ENCODE measurements around the gene SFT2D1. TPM values are rescaled to one million over a fixed set of nuclear protein-coding genes. Genes with fewer than 3 reads are reported as not detected.

Gene SFT2D1
- total RNA-seq, 1 experiment from 2014 or later, result 40.2 TPM

- Mint-ChIP-seq H3K27me3 (ENCODE audit: low read depth) (no peaks in the 10 kb centered on the region), H3K4me1 (peaks cover 5 to 7% of the 10 kb centered on the region in 2 experiments), H3K27ac (no peak overlapping the region), H3K36me3 (ENCODE audit: insufficient read depth in 1 of 3, low read depth in 3 of 3) (no peaks in the 10 kb centered on the region), H3K9me3 (no peaks in the 10 kb centered on the region), H3K4me3 (peak overlapping the region; percentile 73 to 82)
- DNase-seq, result no peak
- no peak overlapping the region for H3K4ac ChIP-seq (ENCODE audit: low read depth, low read length)
- H3K79me2 ChIP-seq (ENCODE audit: insufficient read depth, low read length), result no peaks in the 10 kb centered on the region
- no peak overlapping the region for H2BK5ac ChIP-seq (ENCODE audit: insufficient read length, low read length)
- no peak overlapping the region for H4K5ac ChIP-seq (ENCODE audit: insufficient read length, low read depth, low read length)
- no peaks in the 10 kb centered on the region for H3K4me1 ChIP-seq (ENCODE audit: insufficient read depth, low read length)
- no peaks in the 10 kb centered on the region for H4K20me1 ChIP-seq (ENCODE audit: control insufficient read depth, insufficient read depth, insufficient read length)
- no peak overlapping the region for H2BK120ac ChIP-seq (ENCODE audit: low read depth, low read length, poor library complexity, severe bottlenecking)
- H2AFZ ChIP-seq (ENCODE audit: low read length), result no peak overlapping the region
- H2BK15ac ChIP-seq (ENCODE audit: low read depth, low read length), result no peak overlapping the region
- H3K18ac ChIP-seq (ENCODE audit: insufficient read length, low read depth, low read length), result no peak overlapping the region
- 100% methylated on average over 1 of the region's 6 CpGs for WGBS (ENCODE audit: extremely low coverage, insufficient read length, low lambda C conversion rate)
- H2AK5ac ChIP-seq (ENCODE audit: insufficient read length, low read length), result no peak overlapping the region
- no peak overlapping the region for H3K27ac ChIP-seq (ENCODE audit: insufficient read length, low read depth, low read length)
- H3K79me1 ChIP-seq (ENCODE audit: insufficient read depth, low read depth, low read length, poor library complexity, severe bottlenecking), result no peaks in the 10 kb centered on the region
- TF ChIP-seq CTCF (conservative IDR thresholded peaks at IDR 0.05), result no peak
- peak overlapping the region; percentile 57 for H3K4me2 ChIP-seq (ENCODE audit: insufficient read depth, insufficient read length, low read length)
- no peak overlapping the region for H3K14ac ChIP-seq (ENCODE audit: insufficient read depth, low read length)
- no peak overlapping the region for H3T11ph ChIP-seq (ENCODE audit: low read length)
- no peak overlapping the region for H2BK12ac ChIP-seq (ENCODE audit: insufficient read length, low read depth, low read length)
- H2BK20ac ChIP-seq (ENCODE audit: low read depth, low read length, poor library complexity, severe bottlenecking), result no peak overlapping the region
- peaks cover 9% of the 10 kb centered on the region for H3K23me2 ChIP-seq (ENCODE audit: insufficient read length, low read depth, low read length, poor library complexity, severe bottlenecking)
- H3K23ac ChIP-seq (ENCODE audit: insufficient read length, low read depth, low read length), result no peak overlapping the region
- H3K56ac ChIP-seq (ENCODE audit: insufficient read length, low read depth, low read length), result no peak overlapping the region
- H3K9me3 ChIP-seq (ENCODE audit: control insufficient read depth, low read depth, low read length), result no peaks in the 10 kb centered on the region
- no peak overlapping the region for H4K91ac ChIP-seq (ENCODE audit: insufficient read length, low read depth, low read length)
- no peak overlapping the region for H3K9ac ChIP-seq (ENCODE audit: extremely low read depth, insufficient read length, low read length)
- H3K27me3 ChIP-seq (ENCODE audit: insufficient read depth, low read length), result no peaks in the 10 kb centered on the region
- no peak overlapping the region for H4K8ac ChIP-seq (replicated peaks; ENCODE audit: insufficient read length, low read depth, low read length)
Measured at GRCh38 chr6:166381381-166381732, 39.0 kb upstream of the SFT2D1 start.
